Kidney epithelial cell (primary cell): ENCODE measurements around the gene SNX21. TPM values are rescaled to one million over a fixed set of nuclear protein-coding genes. Genes with fewer than 3 reads are reported as not detected.

Experiments
- DNase-seq: peaks from one replicate; pipeline ENCODE4 v3.0.0-alpha.2; 2010; ENCODE audit warnings: low read depth
- H3K27me3 ChIP-seq: 2 replicates; pipeline ENCODE4 v1.6.0; 2011; ENCODE audit warnings: low read length; ENCODE audit not compliant: control insufficient read depth, insufficient read depth
- H3K36me3 ChIP-seq: 2 replicates; pipeline ENCODE4 v1.5.1; 2011; ENCODE audit warnings: low read length; ENCODE audit not compliant: control insufficient read depth, insufficient read depth
- H3K4me3 ChIP-seq: 2 replicates; pipeline ENCODE4 v1.5.1; 2011; ENCODE audit warnings: low read depth, mild to moderate bottlenecking, control low read depth, low read length
- total RNA-seq: library from RNA; depleted of rRNA; stranded (reverse); fragments of >200 nt; gene quantifications from 2 replicates; pipeline ENCODE4 v1.2.3, GENCODE V29; 2015
- TF ChIP-seq, protein P1 (sequence below): IDR thresholded peaks from 2 replicates; pipeline ENCODE4 v1.5.1; 2011; ENCODE audit warnings: mild to moderate bottlenecking, moderate library complexity, low read length, control low read depth, inconsistent platforms; ENCODE audit not compliant: insufficient read depth, poor library complexity, severe bottlenecking

Gene SNX21
- total RNA-seq, 1 donor from 2014 or later = 24.7 TPM

DNA sequence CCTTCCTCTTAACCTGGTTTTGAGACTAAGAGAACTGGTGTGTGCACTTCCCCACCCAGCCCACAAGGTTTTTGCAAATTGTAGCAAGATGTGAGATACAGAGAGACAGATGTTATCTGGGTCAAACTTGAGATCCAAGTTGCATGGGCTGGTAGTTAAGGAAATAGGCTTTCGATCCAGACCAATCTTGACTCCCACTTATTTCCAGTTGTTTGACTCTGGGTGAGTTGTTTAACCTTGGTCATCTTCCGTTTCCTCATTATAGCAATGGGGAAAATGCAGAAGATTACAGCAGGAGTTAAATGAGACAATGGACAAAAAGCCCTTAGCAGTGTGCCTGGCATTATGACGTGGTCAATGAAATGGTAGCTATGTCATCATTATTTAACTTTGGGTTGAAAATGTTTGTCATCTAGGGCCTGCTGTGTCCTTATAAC lies 1.7 kb downstream of the SNX21 start:
- H3K27me3 ChIP-seq = no peaks in the 10 kb centered on the region
- no peak overlapping the region for H3K4me3 ChIP-seq
- TF ChIP-seq, protein P1, sequence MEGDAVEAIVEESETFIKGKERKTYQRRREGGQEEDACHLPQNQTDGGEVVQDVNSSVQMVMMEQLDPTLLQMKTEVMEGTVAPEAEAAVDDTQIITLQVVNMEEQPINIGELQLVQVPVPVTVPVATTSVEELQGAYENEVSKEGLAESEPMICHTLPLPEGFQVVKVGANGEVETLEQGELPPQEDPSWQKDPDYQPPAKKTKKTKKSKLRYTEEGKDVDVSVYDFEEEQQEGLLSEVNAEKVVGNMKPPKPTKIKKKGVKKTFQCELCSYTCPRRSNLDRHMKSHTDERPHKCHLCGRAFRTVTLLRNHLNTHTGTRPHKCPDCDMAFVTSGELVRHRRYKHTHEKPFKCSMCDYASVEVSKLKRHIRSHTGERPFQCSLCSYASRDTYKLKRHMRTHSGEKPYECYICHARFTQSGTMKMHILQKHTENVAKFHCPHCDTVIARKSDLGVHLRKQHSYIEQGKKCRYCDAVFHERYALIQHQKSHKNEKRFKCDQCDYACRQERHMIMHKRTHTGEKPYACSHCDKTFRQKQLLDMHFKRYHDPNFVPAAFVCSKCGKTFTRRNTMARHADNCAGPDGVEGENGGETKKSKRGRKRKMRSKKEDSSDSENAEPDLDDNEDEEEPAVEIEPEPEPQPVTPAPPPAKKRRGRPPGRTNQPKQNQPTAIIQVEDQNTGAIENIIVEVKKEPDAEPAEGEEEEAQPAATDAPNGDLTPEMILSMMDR = no peak
- DNase-seq = no peak
- no peaks in the 10 kb centered on the region for H3K36me3 ChIP-seq

- Histone ChIP-seq H3K4me3 (no peak overlapping the region), H3K27me3 (no peaks in the 10 kb centered on the region), H3K36me3 (no peaks in the 10 kb centered on the region)
- TF ChIP-seq, protein P1 = no peak
- no peak for DNase-seq
Observed at GRCh38 chr20:45835825-45836224, 2.2 kb downstream of the SNX21 start.

GRCh38 chr20:45836841-45837240 lies 3.2 kb downstream of the SNX21 start:
- Histone ChIP-seq H3K36me3 (no peaks in the 10 kb centered on the region), H3K27me3 (no peaks in the 10 kb centered on the region), H3K4me3 (no peak overlapping the region)
- TF ChIP-seq, protein P1 = no peak
- DNase-seq = no peak

- Histone ChIP-seq H3K4me3 (no peak overlapping the region), H3K36me3 (peaks cover 4% of the 10 kb centered on the region), H3K27me3 (no peaks in the 10 kb centered on the region)
- TF ChIP-seq, protein P1 = no peak
- no peak for DNase-seq
Observed at GRCh38 chr20:45840700-45841198, 7.2 kb downstream of the SNX21 start.

- Histone ChIP-seq H3K36me3 (peaks cover 4% of the 10 kb centered on the region), H3K27me3 (no peaks in the 10 kb centered on the region), H3K4me3 (no peak overlapping the region)
- DNase-seq = no peak
- TF ChIP-seq, protein P1 = no peak
Observed at GRCh38 chr20:45841407-45842129, 8.0 kb downstream of the SNX21 start.
